H1 (cell line): ENCODE results near the gene GRB14. TPM values are rescaled to one million over a fixed set of nuclear protein-coding genes. Genes with fewer than 3 reads are reported as not detected.

ENCODE experiments used
- CBX5 ChIP-seq: fragments of 300-800, 300-1000 bp; sonication (generic); IDR thresholded peaks from 2 replicates; pipeline ENCODE4 v1.7.1; 2016; ENCODE audit warnings: antibody characterized with exemption, low read length, low read depth
- CHD7 ChIP-seq: fragments of 300-600 bp; sonication (generic); IDR thresholded peaks from 2 replicates; pipeline ENCODE4 v1.7.1; 2012; ENCODE audit warnings: low read length, moderate library complexity, mild to moderate bottlenecking, inconsistent platforms; ENCODE audit not compliant: insufficient replicate concordance
- CTCF ChIP-seq, 3 experiments: IDR thresholded peaks; 1 replicate in 2 of 3; 2 replicates in 1 of 3; pipeline versions ENCODE4 v1.5.1 to v1.6.1; 2011; ENCODE audit warnings: low read length in 3 of 3, mild to moderate bottlenecking in 3 of 3, inconsistent platforms in 2 of 3, low read depth in 1 of 3, moderate library complexity in 1 of 3; ENCODE audit not compliant: insufficient read depth in 1 of 3; ENCODE audit errors: control extremely low read depth in 1 of 3
- GTF2F1 ChIP-seq: IDR thresholded peaks from 2 replicates; pipeline ENCODE4 v1.6.1; 2012; ENCODE audit warnings: low read depth, low read length, improper control_type of control experiment, borderline replicate concordance
- NRF1 ChIP-seq: IDR thresholded peaks from 2 replicates; pipeline ENCODE4 v1.6.1; 2011; ENCODE audit warnings: mild to moderate bottlenecking, low read depth, low read length, improper control_type of control experiment
- POLR2A ChIP-seq, 2 experiments: IDR thresholded peaks; 1 replicate in 1 of 2; 2 replicates in 1 of 2; pipeline ENCODE4 v1.6.1; 2011; ENCODE audit warnings: low read depth in 2 of 2, low read length in 2 of 2, mild to moderate bottlenecking in 2 of 2; ENCODE audit errors: control extremely low read depth in 1 of 2
- RBBP5 ChIP-seq: IDR thresholded peaks from 2 replicates; pipeline ENCODE4 v1.7.1; 2012; ENCODE audit warnings: low read depth, mild to moderate bottlenecking, inconsistent platforms, low read length, moderate library complexity, borderline replicate concordance
- RXRA ChIP-seq: IDR thresholded peaks from 2 replicates; pipeline ENCODE4 v1.6.1; 2011; ENCODE audit warnings: low read depth, mild to moderate bottlenecking, low read length, moderate library complexity; ENCODE audit not compliant: insufficient read depth
- SIRT6 ChIP-seq: IDR thresholded peaks from one replicate; pipeline ENCODE4 v1.7.1; 2012; ENCODE audit warnings: low read length, inconsistent platforms
- polyA plus RNA-seq, 7 experiments: library from polyadenylated mRNA; depleted of rRNA in 3 of 7; stranded (reverse) in 5 of 7; unstranded in 2 of 7; fragments of >200 nt in 5 of 7; fragments of 200-250 nt in 2 of 7; gene quantifications; 1 replicate in 5 of 7; 2 replicates in 1 of 7; 4 replicates in 1 of 7; pipeline versions ENCODE4 v1.2.1 to v1.2.3, GENCODE V29; 2011 to 2013; ENCODE audit warnings: missing spikeins in 2 of 7, mixed read lengths in 2 of 7
- total RNA-seq: library from RNA; stranded (reverse); fragmentation: NEBNext Ultra II Directional; extraction: Animal tissue kit (Norgen Biotek cat#: 25700); gene quantifications from 2 replicates; pipeline ENCODE4 v1.2.1, GENCODE V29; 2021

Gene GRB14
- total and polyA plus RNA-seq, 2 of the 8 experiments (the other 6 are each of a cell fraction or from before 2014, with no cell fraction given) = 2.5 to 11.6 TPM

GRCh38 chr2:164464376-164464775, 156.9 kb downstream of the GRB14 start (continued):
- TF ChIP-seq CHD7 = no peak
- no peak for TF ChIP-seq SIRT6
- TF ChIP-seq CBX5 = no peak
- no peak for TF ChIP-seq GTF2F1
- no peak for TF ChIP-seq NRF1
- TF ChIP-seq POLR2A (IDR thresholded peaks at IDR 0.05; ENCODE audit: control extremely low read depth in 1 of 2, low read depth in 2 of 2, low read length in 2 of 2) = no peak
- TF ChIP-seq RXRA = no peak
- TF ChIP-seq CTCF (IDR thresholded peaks at IDR 0.05; ENCODE audit: control extremely low read depth in 1 of 3, insufficient read depth in 1 of 3, low read depth in 1 of 3, low read length in 3 of 3) = no peak
- no peak for TF ChIP-seq RBBP5
